ENCODE measurements around the gene UMOD.

GRCh38 chr16:20348365-20349185, 3.9 kb downstream of the UMOD start:
- no peak for TF ChIP-seq CTCF (conservative IDR thresholded peaks at IDR 0.05; ENCODE audit: low read length)
- no peak for TF ChIP-seq EZH2phosphoT487 (IDR thresholded peaks at IDR 0.05; ENCODE audit: borderline replicate concordance, low read depth, low read length)
